ENCODE results near the gene IFNAR2. TPM values are rescaled to one million over a fixed set of nuclear protein-coding genes. Genes with fewer than 3 reads are reported as not detected.
"Not testable (repeated sequence)": the region's sequence is repeated elsewhere in the genome, so short reads cannot be mapped to it uniquely, and the experiment has no call there.

IFNAR2 gene
- total and polyA plus RNA-seq, 12 donors, result 3.3 to 29.7 (median 14.5) TPM

DNA sequence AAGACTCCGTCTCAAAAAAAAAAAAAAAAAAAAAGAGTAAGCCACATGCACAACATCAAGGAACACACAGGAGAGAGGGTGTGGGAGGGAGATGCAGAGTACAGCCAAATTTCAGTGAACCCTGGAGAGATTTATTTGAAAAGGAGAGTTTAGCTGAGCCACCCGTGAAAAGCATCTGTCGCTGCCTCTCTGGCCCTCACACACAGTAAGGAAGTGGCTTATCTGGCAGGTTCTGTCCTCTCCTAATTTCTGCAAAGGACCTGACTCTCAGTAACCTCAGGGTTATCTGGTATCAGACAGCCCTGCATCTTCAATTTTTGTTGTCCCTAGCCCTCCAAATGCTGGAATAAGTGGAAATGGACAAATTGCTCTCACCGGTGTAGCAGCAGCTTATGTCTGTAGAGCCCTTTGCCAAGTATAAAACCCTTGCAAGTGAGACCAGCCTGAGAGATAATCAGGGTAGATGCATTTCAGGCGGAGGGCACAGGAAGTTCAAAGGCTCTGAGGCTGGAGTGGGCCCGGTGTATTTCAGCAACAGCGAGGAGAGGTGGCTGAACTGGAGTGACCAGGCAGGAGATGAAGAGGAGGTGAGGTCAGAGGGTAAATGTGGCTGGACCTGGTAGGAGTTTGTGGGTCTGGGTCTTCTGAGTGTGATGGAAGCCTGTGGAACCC lies 19.7 kb downstream of the IFNAR2 start:
- TF ChIP-seq POLR2A (IDR thresholded peaks at IDR 0.05), result no peak
- no peak for TF ChIP-seq CTCF (IDR thresholded peaks at IDR 0.05)
- no peak overlapping the region for H3K4me3 ChIP-seq
- H3K27ac ChIP-seq, result no peak overlapping the region
- peaks cover 0 to 86% of the 10 kb centered on the region in 2 donors for H3K36me3 ChIP-seq (replicated peaks in 1 of 2)
- no peak for DNase-seq
- intact Hi-C loops (cut with DNase I), result no loop called here
- 74 to 84% (median 82%) methylated on average over 7 of the region's 7 CpGs for WGBS, 4 donors
- H3K4me1 ChIP-seq (replicated peaks in 1 of 2), result peaks cover 0 to 3% of the 10 kb centered on the region in 2 donors
- no peaks in the 10 kb centered on the region for H3K9me3 ChIP-seq (replicated peaks in 1 of 3)
- no peaks in the 10 kb centered on the region for H3K27me3 ChIP-seq

DNA sequence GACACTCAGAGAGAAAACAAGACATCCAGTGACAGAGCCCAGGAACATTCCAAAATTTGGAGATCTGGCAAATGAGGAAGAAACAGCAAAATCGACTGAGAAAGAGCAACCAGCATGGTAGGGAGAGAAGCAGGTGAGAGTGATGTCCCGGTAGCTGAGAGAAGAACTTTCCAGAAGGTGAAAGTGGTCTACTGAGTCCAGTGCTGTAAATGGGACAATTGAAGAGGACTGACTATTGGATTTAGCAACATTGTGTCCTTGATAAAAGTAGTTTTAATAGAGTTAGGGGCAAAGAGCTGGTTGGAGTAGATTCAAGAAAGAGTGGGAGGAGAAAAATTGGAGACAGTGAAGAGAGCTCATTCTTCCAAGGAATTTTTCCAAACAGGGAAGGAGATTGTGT lies 21.4 kb downstream of the IFNAR2 start:
- no peak for DNase-seq
- no peak overlapping the region for H3K27ac ChIP-seq
- 86 to 94% (median 87%) methylated on average over 2 of the region's 2 CpGs for WGBS, 4 donors
- TF ChIP-seq CTCF (IDR thresholded peaks at IDR 0.05) (no peak), POLR2A (IDR thresholded peaks at IDR 0.05) (no peak)
- no peaks in the 10 kb centered on the region for H3K4me1 ChIP-seq (replicated peaks in 1 of 2)
- H3K4me3 ChIP-seq, result no peak overlapping the region
- peaks cover 0 to 90% of the 10 kb centered on the region in 2 donors for H3K36me3 ChIP-seq (replicated peaks in 1 of 2)
- no peaks in the 10 kb centered on the region for H3K27me3 ChIP-seq
- intact Hi-C loops (cut with DNase I), result no loop called here
- H3K9me3 ChIP-seq (replicated peaks in 1 of 3), result no peaks in the 10 kb centered on the region

DNA sequence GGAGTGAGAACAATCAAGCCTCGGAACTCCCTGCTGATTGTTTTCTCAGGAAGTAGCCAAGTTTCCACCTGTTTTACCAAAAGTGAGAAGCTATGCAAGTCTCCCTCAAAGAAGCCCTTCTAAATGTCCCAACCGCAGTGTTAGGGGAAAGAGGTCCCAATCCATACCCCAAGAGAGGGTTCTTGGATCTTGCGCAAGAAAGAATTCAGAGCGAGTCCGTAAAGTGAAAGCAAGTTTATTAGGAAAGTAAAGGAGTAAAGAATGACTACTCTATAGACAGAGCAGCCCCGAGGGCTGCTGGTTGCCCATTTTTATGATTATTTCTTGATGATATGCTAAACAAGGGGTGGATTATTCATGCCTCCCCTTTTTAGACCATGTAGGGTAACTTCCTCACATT lies 23.6 kb downstream of the IFNAR2 start:
- intact Hi-C loops (cut with DNase I); H3K9me3 ChIP-seq (replicated peaks in 1 of 3); H3K27ac ChIP-seq; H3K4me1 ChIP-seq (replicated peaks in 1 of 2); DNase-seq; H3K4me3 ChIP-seq; H3K27me3 ChIP-seq: not testable (repeated sequence)
- peaks cover 0 to 82% of the 10 kb centered on the region in 2 donors for H3K36me3 ChIP-seq (replicated peaks in 1 of 2)
- 88 to 92% (median 91%) methylated on average over 6 of the region's 6 CpGs for WGBS, 4 donors

DNA sequence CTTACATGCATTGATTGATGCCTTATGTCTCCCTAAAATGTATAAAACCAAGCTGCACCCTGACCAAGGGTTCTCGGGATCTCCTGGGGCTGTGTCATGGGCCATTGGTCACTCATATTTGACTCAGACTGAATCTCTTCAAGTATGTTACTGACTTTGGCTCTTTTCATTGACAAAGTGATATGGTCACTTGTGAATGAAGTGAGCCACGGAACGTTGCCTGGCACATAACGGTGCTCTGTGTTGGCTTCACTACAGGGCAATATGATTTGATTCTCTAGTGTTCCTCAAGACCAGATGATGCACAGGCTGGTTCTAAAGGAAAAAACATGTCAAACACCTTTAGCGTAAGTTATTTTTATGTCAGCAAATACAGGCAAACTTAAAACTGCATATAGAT lies 25.0 kb downstream of the IFNAR2 start:
- DNase-seq, result no peak
- intact Hi-C loops (cut with DNase I), result no loop called here
- Histone ChIP-seq H3K4me1 (replicated peaks in 1 of 2) (no peaks in the 10 kb centered on the region), H3K27me3 (no peaks in the 10 kb centered on the region), H3K9me3 (replicated peaks in 1 of 3) (no peaks in the 10 kb centered on the region), H3K4me3 (no peak overlapping the region), H3K27ac (no peak overlapping the region), H3K36me3 (replicated peaks in 1 of 2) (peaks cover 0 to 68% of the 10 kb centered on the region in 2 donors)
- TF ChIP-seq CTCF (IDR thresholded peaks at IDR 0.05) (no peak), POLR2A (IDR thresholded peaks at IDR 0.05) (no peak)
- WGBS, 4 donors, result 91 to 96% (median 94%) methylated on average over 5 of the region's 5 CpGs

DNA sequence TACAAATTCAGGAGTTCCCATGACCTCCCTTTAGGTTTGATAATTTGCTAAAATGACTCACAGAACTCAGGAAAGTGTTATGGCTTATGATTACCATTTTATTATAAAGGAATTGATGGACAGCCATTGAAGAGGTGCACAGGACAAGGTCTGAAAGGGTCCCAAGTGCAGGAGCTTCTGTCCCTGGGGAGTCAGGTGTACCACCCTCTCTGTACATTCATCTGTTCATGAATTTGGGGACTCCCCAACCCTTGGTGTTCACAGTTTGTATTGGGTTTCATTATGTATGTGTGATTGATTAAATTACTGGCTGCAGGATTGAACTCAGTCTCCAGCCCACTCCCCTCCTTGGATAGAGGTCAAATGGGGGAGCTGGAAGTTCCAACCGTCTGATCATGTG lies 25.7 kb downstream of the IFNAR2 start:
- Histone ChIP-seq H3K4me3 (no peak overlapping the region), H3K36me3 (replicated peaks in 1 of 2) (peaks cover 0 to 62% of the 10 kb centered on the region in 2 donors), H3K9me3 (replicated peaks in 1 of 3) (no peaks in the 10 kb centered on the region), H3K27me3 (no peaks in the 10 kb centered on the region), H3K4me1 (replicated peaks in 1 of 2) (no peaks in the 10 kb centered on the region), H3K27ac (no peak overlapping the region)
- no peak for DNase-seq
- intact Hi-C loops (cut with DNase I), result no loop called here
- TF ChIP-seq POLR2A (IDR thresholded peaks at IDR 0.05) (no peak), CTCF (IDR thresholded peaks at IDR 0.05) (no peak)
- whole genome bisulfite sequencing, 4 donors, result 22 to 69% (median 63%) methylated on average over 1 of the region's 1 CpG

Data from adrenal gland (tissue), 12 donors.